Ascending aorta (tissue), 2 donors: ENCODE results near the gene IL1F10. TPM values are rescaled to one million over a fixed set of nuclear protein-coding genes. Genes with fewer than 3 reads are reported as not detected.

Experiments
- DNase-seq, 2 donors: peaks; one replicate each; pipeline ENCODE4 v3.0.0-alpha.2; 2019; ENCODE audit warnings: low spot score in 2 of 2
- H3K27ac ChIP-seq, 2 donors: fragments of 200-600 bp; sonication (generic); one replicate each; pipeline ENCODE4 v1.5.1; 2016 to 2017; ENCODE audit warnings: mild to moderate bottlenecking in 1 of 2
- H3K27me3 ChIP-seq: fragments of 200-600 bp; sonication (generic); one replicate; pipeline ENCODE4 v1.5.1; 2017
- H3K36me3 ChIP-seq, 2 donors: fragments of 200-600 bp; sonication (generic); one replicate each; pipeline ENCODE4 v1.5.1; 2016
- H3K4me1 ChIP-seq, 2 donors: fragments of 200-600 bp; sonication (generic); one replicate each; pipeline ENCODE4 v1.5.1; 2016 to 2017; ENCODE audit warnings: mild to moderate bottlenecking in 1 of 2
- H3K4me3 ChIP-seq, 2 donors: fragments of 200-600 bp; sonication (generic); one replicate each; pipeline ENCODE4 v1.5.1; 2016 to 2017; ENCODE audit warnings: mild to moderate bottlenecking in 1 of 2
- H3K9me3 ChIP-seq, 2 donors: fragments of 200-600 bp; sonication (generic); one replicate each; pipeline ENCODE4 v1.5.1; 2016
- intact Hi-C: fragments of 100-400 bp; cut with DNase I; formaldehyde crosslinking; loops from one replicate; pipeline ENCODE4 v1.15.1; 2023
- total RNA-seq: library from RNA; depleted of rRNA; stranded (reverse); fragments of >200 nt; gene quantifications from one replicate; pipeline ENCODE4 v1.1.0, GENCODE V29; 2016
- TF ChIP-seq, protein P1 (sequence below), 3 experiments: fragments of 200-600 bp in 2 of 3; fragments of 450-650 bp in 1 of 3; sonication (generic) in 2 of 3; IDR thresholded peaks; one replicate each; pipeline ENCODE4 v1.5.1; 2016 to 2019; ENCODE audit warnings: antibody characterized with exemption in 3 of 3, mild to moderate bottlenecking in 1 of 3, moderate library complexity in 1 of 3

IL1F10 gene
- total RNA-seq, 1 donor from 2014 or later = not detected

DNA sequence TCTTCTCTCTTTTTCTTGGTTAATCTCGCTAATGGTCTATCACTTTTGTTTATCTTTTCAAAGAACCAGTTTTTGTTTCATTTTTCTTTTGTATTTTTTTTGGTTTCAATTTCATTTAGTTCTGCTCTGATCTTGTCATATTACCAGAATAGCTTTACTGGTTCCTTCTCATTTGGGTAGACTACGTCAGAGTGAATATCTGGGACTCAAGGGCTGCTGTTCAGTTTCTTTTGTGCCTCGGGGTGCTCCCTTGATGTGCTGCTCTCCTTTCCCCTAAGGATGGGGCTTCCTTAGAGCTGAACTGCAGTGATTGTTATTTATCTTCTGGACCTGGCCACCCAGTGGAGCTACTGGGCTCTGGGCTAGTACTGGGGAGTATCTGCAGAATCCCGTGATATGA is 30.3 kb downstream of the IL1F10 start:
- TF ChIP-seq, protein P1, sequence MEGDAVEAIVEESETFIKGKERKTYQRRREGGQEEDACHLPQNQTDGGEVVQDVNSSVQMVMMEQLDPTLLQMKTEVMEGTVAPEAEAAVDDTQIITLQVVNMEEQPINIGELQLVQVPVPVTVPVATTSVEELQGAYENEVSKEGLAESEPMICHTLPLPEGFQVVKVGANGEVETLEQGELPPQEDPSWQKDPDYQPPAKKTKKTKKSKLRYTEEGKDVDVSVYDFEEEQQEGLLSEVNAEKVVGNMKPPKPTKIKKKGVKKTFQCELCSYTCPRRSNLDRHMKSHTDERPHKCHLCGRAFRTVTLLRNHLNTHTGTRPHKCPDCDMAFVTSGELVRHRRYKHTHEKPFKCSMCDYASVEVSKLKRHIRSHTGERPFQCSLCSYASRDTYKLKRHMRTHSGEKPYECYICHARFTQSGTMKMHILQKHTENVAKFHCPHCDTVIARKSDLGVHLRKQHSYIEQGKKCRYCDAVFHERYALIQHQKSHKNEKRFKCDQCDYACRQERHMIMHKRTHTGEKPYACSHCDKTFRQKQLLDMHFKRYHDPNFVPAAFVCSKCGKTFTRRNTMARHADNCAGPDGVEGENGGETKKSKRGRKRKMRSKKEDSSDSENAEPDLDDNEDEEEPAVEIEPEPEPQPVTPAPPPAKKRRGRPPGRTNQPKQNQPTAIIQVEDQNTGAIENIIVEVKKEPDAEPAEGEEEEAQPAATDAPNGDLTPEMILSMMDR (IDR thresholded peaks at IDR 0.05) = no peak
- Histone ChIP-seq H3K36me3 (no peaks in the 10 kb centered on the region), H3K9me3 (no peaks in the 10 kb centered on the region), H3K27me3 (no peaks in the 10 kb centered on the region), H3K4me1 (no peaks in the 10 kb centered on the region), H3K27ac (no peak overlapping the region), H3K4me3 (no peak overlapping the region)
- DNase-seq = no peak
- intact Hi-C loops = no loop called here

DNA sequence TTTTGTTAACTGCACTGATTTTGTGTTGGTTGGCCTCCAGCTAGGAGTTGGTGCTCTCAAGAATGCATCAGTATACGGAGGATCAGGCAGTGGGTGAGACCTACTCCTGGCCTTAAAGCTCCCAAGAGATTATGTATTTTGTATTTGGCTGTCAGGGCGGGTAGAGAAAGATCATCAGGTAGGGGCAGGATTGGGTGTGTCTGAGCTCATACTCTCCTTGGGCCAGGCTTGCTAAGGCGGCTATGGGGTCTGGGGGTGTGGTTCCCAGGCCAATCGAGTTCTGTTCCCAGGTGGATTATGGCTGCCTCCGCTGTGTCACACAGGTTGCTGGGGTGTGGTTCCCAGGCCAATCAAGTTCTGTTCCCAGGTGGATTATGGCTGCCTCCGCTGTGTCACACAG is 30.8 kb downstream of the IL1F10 start:
- Histone ChIP-seq H3K27ac (no peak overlapping the region), H3K27me3 (no peaks in the 10 kb centered on the region), H3K36me3 (no peaks in the 10 kb centered on the region), H3K9me3 (no peaks in the 10 kb centered on the region), H3K4me3 (no peak overlapping the region), H3K4me1 (no peaks in the 10 kb centered on the region)
- no peak for DNase-seq
- intact Hi-C loops = no loop called here
- TF ChIP-seq, protein P1 (IDR thresholded peaks at IDR 0.05) = no peak

DNA sequence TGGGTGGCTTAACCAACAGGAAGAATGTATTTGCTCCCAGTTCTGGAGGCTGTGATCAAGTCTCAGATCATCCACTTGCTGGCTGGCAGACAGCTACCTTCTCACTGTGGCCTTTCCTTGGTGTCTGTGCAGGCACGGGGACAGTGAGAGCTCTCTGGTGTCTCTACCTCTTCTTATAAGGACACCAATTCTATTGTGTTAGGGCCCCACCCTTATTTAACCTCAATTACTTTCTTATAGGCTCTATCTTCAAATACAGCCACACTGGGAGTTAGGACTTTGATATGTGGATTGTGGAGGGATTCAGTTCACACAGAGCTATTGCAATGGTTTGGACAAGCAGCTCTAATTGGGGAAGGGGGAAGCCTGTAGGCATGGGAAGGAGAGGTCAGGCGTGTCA is 34.4 kb downstream of the IL1F10 start:
- H3K9me3 ChIP-seq = no peaks in the 10 kb centered on the region
- H3K27ac ChIP-seq = no peak overlapping the region
- no peak for DNase-seq
- H3K4me3 ChIP-seq = no peak overlapping the region
- intact Hi-C loops = no loop called here
- H3K4me1 ChIP-seq = no peaks in the 10 kb centered on the region
- no peaks in the 10 kb centered on the region for H3K36me3 ChIP-seq
- TF ChIP-seq, protein P1 (IDR thresholded peaks at IDR 0.05) = no peak
- H3K27me3 ChIP-seq = no peaks in the 10 kb centered on the region

DNA sequence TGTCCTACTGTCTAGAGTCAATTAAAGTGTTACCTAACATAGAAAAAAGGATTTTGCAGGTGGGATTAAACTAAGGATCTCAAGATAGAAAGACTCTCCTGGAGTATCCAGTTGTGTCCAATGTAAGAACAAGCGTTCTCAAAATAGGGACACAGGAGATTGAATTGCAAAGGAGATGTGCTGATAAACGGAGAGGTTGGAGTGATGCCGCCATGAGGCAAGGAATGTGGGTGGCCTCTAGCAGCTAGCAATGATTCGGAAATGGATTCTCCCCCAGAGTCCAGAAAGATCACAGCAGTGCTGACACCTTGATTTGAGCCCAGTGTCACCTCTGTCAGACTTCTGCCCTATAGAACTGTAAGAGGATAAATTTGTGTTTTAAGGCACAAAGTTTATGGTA is 35.5 kb downstream of the IL1F10 start:
- Histone ChIP-seq H3K9me3 (no peaks in the 10 kb centered on the region), H3K4me1 (no peaks in the 10 kb centered on the region), H3K27me3 (no peaks in the 10 kb centered on the region), H3K27ac (no peak overlapping the region), H3K36me3 (no peaks in the 10 kb centered on the region), H3K4me3 (no peak overlapping the region)
- DNase-seq = no peak
- TF ChIP-seq, protein P1 (IDR thresholded peaks at IDR 0.05) = no peak
- intact Hi-C loops = no loop called here

DNA sequence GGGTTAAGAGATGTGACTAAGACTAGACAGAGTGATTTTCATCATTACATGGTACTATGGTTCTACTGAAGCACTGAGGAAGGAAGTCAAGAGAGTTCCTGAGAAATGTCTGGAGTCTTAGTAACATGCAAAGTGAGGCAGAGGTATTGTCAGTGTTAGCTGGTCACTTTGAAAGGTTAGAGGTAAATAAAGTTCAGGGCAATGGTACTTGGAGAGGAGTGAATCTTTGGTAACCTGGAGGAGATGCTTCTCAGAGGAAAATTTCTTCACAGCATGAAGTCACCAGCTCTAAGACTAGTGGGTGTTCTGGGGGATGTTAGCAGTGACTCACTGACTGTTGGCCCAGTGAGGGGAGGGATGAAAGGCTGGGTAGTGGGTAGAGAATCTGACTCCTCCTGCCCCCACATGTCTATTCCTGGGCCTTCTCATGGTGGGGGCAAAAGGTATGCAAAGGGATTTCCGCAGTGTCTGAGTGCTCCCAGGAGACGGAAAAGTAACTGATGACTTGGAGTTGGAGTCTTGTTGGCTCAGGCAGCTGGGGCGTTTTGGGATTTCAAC is 36.4 kb downstream of the IL1F10 start:
- Histone ChIP-seq H3K27ac (no peak overlapping the region), H3K9me3 (no peaks in the 10 kb centered on the region)
- intact Hi-C loops = no loop called here

More for the DNA sequence above, 36.4 kb downstream of the IL1F10 start:
- no peak for DNase-seq
- Histone ChIP-seq H3K27me3 (no peaks in the 10 kb centered on the region), H3K4me1 (no peaks in the 10 kb centered on the region), H3K4me3 (no peak overlapping the region), H3K36me3 (no peaks in the 10 kb centered on the region)
- TF ChIP-seq, protein P1 (IDR thresholded peaks at IDR 0.05) = no peak
